ENCODE measurements around the gene RASL11A. TPM values are rescaled to one million over a fixed set of nuclear protein-coding genes. Genes with fewer than 3 reads are reported as not detected.
A peak's percentile ranks its signal among the peaks of the same experiment; 100 is the strongest.

Gene RASL11A
- total and polyA plus RNA-seq, 2 of the 13 experiments (the other 11 are each of a cell fraction or from before 2014, with no cell fraction given) = 3.0 to 4.1 TPM

- 0 out of 2 replicates have a peak, but pooled peaks have one; percentile 37 for TF ChIP-seq ATF5 (CRISPR knock-in tag; IDR thresholded peaks at IDR 0.05; ENCODE audit: low read depth)
- 0 out of 2 replicates have a peak, but pooled peaks have one; percentile 36 for TF ChIP-seq ATAD3A (CRISPR knock-in tag; IDR thresholded peaks at IDR 0.05)
- TF ChIP-seq TP53 (CRISPR knock-in tag; conservative IDR thresholded peaks at IDR 0.05) = peak; percentile 78; the same call in 1 of the 2 replicates
- peak; percentile 83; the same call in 1 of the 2 replicates for TF ChIP-seq ZNF737 (CRISPR knock-in tag; IDR thresholded peaks at IDR 0.05; ENCODE audit: borderline replicate concordance)
- no peak for TF ChIP-seq SYNCRIP (IDR thresholded peaks at IDR 0.05; ENCODE audit: insufficient read depth, low read depth, low read length)
- no peak for TF ChIP-seq ZNF747 (CRISPR knock-in tag; IDR thresholded peaks at IDR 0.05; ENCODE audit: borderline replicate concordance)
- TF ChIP-seq ZMYM2 (CRISPR knock-in tag; IDR thresholded peaks at IDR 0.05) = no peak
- TF ChIP-seq DDIT3 (CRISPR knock-in tag; IDR thresholded peaks at IDR 0.05) = no peak
- TF ChIP-seq ZNF790 (CRISPR knock-in tag; IDR thresholded peaks at IDR 0.05; ENCODE audit: borderline replicate concordance) = peak; percentile 81; the same call in 1 of the 2 replicates
- peak; percentile 89 for TF ChIP-seq MAX (IDR thresholded peaks at IDR 0.05)
- TF ChIP-seq GFI1 (CRISPR knock-in tag; IDR thresholded peaks at IDR 0.05; ENCODE audit: borderline replicate concordance) = peak; percentile 65; the same call in 1 of the 2 replicates
- peak; percentile 56; the same call in 1 of the 2 replicates for TF ChIP-seq ZBTB20 (CRISPR knock-in tag; IDR thresholded peaks at IDR 0.05; ENCODE audit: borderline replicate concordance, low read depth)
- TF ChIP-seq FOXJ3 (CRISPR knock-in tag; IDR thresholded peaks at IDR 0.05; ENCODE audit: borderline replicate concordance) = peak; percentile 46; the same call in 1 of the 2 replicates
- TF ChIP-seq E2F5 (CRISPR knock-in tag; conservative IDR thresholded peaks at IDR 0.05) = peak; percentile 41; the same call in 1 of the 2 replicates
- no peak for TF ChIP-seq STAT5B (CRISPR knock-in tag; IDR thresholded peaks at IDR 0.05)
- peak; percentile 84; the same call in 1 of the 2 replicates for TF ChIP-seq STAT6 (CRISPR knock-in tag; IDR thresholded peaks at IDR 0.05; ENCODE audit: borderline replicate concordance)
- TF ChIP-seq FOXC1 (CRISPR knock-in tag; IDR thresholded peaks at IDR 0.05; ENCODE audit: borderline replicate concordance) = peak; percentile 41; the same call in 1 of the 2 replicates
- TF ChIP-seq SRY (CRISPR knock-in tag; IDR thresholded peaks at IDR 0.05) = 0 out of 2 replicates have a peak, but pooled peaks have one; percentile 87
- peak; percentile 89 for TF ChIP-seq MEF2D (CRISPR knock-in tag; IDR thresholded peaks at IDR 0.05)
- peak; percentile 91 for TF ChIP-seq THAP11 (CRISPR knock-in tag; IDR thresholded peaks at IDR 0.05)
- TF ChIP-seq FOSL2 (CRISPR knock-in tag; IDR thresholded peaks at IDR 0.05) = peak; percentile 3; the same call in 1 of the 2 replicates
- TF ChIP-seq SMAD9 (CRISPR knock-in tag; IDR thresholded peaks at IDR 0.05) = no peak
- peak; percentile 78; the same call in 1 of the 2 replicates for TF ChIP-seq BORCS8-MEF2B (CRISPR knock-in tag; IDR thresholded peaks at IDR 0.05)
- no peak for TF ChIP-seq ZBTB7A (CRISPR knock-in tag; IDR thresholded peaks at IDR 0.05)
Measured at GRCh38 chr13:27251166-27252091, 19.2 kb upstream of the RASL11A start, which contains the start of gene RPL21 (continued).
